GM19239 (cell line): Measurements from ENCODE around the gene FEZF2.

Experiments used
- DNase-seq: peaks from one replicate; pipeline ENCODE4 v3.0.0; 2011; ENCODE audit warnings: low spot score; ENCODE audit not compliant: insufficient read length
- FAIRE-seq: peaks from 2 replicates; lab custom pipeline; 2011; peaks lifted over from hg19 to GRCh38; lab: Jason Lieb, UNC

FEZF2 gene

DNA sequence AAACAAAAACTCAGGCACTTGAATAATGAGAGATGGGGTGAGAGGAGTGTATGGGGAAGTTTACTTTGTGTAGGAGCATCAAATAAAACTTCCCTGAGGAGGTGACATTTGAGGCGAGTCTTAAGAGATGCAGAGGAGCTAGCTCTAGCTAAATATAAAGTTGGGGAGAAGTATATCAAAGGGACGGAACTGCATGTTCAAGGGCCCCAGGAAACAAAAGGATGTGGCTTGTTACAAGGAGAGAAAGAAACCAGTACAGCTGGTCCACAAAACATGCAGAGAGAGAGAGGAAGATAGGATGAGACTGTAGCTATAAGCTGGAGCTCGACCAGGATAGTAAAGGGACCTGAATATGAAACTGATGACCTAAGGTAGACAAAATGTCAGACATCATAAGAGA, 17.6 kb downstream of the FEZF2 start:
- no peak for FAIRE-seq
- no peak for DNase-seq

- DNase-seq (no peak), FAIRE-seq (no peak)
Observed at GRCh38 chr3:62343755-62344154, 29.6 kb downstream of the FEZF2 start.

GRCh38 chr3:62335196-62335595, 38.2 kb downstream of the FEZF2 start:
- no peak for FAIRE-seq
- no peak for DNase-seq

DNA sequence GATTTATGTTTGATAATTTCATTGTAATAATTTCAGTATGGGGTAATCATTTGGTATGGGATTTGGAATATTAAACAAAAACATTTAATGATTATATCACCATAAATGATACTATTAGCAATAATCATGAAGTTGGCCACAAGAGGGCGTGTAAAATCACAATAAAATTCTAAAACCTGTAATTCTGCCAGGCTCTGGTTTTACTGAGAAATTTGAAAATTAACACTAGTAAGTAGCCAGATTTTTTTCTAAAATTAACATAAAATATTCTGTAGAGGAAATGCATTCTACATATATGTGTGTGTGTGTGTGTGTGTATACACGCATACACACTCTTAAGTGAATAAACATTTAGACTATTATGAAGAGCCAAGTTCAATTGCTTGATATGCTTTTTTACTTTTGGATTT, 40.5 kb downstream of the FEZF2 start:
- no peak for DNase-seq

GRCh38 chr3:62332017-62332416, 41.3 kb downstream of the FEZF2 start:
- DNase-seq (no peak), FAIRE-seq (no peak)

More for the DNA sequence above, 40.5 kb downstream of the FEZF2 start:
- FAIRE-seq = peak; percentile 28

DNA sequence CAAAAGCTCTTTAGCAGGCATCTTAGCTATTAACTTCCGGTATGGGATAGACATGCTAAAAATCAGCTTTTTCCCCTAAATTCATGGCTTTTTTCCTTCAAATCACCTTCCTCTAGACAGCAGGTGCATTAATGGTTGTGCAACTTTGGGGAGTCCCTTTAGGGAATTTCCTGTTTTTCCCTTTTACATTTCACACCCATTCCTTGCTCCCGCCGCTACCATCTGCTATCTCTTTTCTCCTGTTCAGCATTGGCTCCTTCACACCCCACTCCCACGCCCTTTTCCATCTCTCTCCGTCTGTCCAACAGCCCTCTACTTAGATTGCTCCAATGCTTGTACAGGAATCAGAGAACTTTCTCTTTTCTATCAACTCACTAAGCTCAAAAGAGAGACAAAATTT, 43.4 kb downstream of the FEZF2 start:
- FAIRE-seq = no peak
- no peak for DNase-seq

DNA sequence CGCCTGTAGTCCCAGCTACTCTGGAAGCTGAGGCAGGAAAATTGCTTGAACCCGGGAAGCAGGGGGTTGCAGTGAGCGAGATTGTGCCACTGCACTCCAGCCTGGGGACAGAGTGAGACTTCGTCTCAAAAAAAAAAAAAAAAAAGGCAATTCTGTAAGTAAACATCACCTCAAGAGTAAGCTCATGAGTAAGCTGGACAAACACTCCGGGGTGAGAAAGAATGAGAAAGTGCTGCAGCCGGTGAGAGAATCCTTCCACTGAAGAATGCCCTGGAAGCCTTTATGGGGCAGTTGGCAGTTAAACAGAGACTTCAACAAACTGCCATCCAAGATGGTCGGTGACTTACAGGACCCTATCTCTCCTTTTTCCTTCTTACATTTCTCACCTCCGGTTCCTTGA, 47.5 kb downstream of the FEZF2 start:
- DNase-seq (no peak), FAIRE-seq (no peak)

GRCh38 chr3:62323241-62323640, 50.1 kb downstream of the FEZF2 start:
- no peak for FAIRE-seq
- DNase-seq = no peak
